Skeletal muscle tissue (tissue), 5 donors: ENCODE measurements around the gene MIAT. TPM values are rescaled to one million over a fixed set of nuclear protein-coding genes. Genes with fewer than 3 reads are reported as not detected.

Experiments used
- H3K27ac ChIP-seq: one replicate; pipeline ENCODE4 v1.7.0; 2013; ENCODE audit warnings: mild to moderate bottlenecking, low read depth, low read length, inconsistent platforms
- H3K27me3 ChIP-seq, 3 donors: one replicate each; pipeline ENCODE4 v1.7.0; 2013; ENCODE audit warnings: low read length in 3 of 3; ENCODE audit not compliant: control insufficient read depth in 3 of 3, insufficient read depth in 3 of 3
- H3K36me3 ChIP-seq, 3 donors: one replicate each; pipeline ENCODE4 v1.7.0; 2013; ENCODE audit warnings: low read length in 3 of 3; ENCODE audit not compliant: control insufficient read depth in 3 of 3, insufficient read depth in 3 of 3
- H3K4me1 ChIP-seq, 3 donors: one replicate each; pipeline ENCODE4 v1.7.0; 2013; ENCODE audit warnings: low read length in 3 of 3, mild to moderate bottlenecking in 3 of 3; ENCODE audit not compliant: control insufficient read depth in 3 of 3, insufficient read depth in 3 of 3
- H3K4me3 ChIP-seq, 3 donors: one replicate each; pipeline ENCODE4 v1.7.0; 2013; ENCODE audit warnings: low read length in 3 of 3
- H3K9ac ChIP-seq, 3 donors: one replicate each; pipeline ENCODE4 v1.7.0; 2013; ENCODE audit warnings: low read length in 3 of 3, mild to moderate bottlenecking in 3 of 3, moderate library complexity in 2 of 3, low read depth in 1 of 3
- H3K9me3 ChIP-seq, 3 donors: one replicate each; pipeline ENCODE4 v1.7.0; 2013; ENCODE audit warnings: low read length in 3 of 3; ENCODE audit not compliant: control insufficient read depth in 3 of 3
- small RNA-seq: library from RNA; depleted of rRNA; stranded (forward); fragments of <200 nt; gene quantifications from one replicate; pipeline ENCODE3, GENCODE V24; 2014
- total RNA-seq: library from RNA; depleted of rRNA; stranded (reverse); fragments of >200 nt; gene quantifications from one replicate; pipeline ENCODE4 v1.2.3, GENCODE V29; 2014
- donor health status: Osteomylitis.

MIAT gene
- total RNA-seq, 1 donor from 2014 or later, result 0.52 TPM

DNA sequence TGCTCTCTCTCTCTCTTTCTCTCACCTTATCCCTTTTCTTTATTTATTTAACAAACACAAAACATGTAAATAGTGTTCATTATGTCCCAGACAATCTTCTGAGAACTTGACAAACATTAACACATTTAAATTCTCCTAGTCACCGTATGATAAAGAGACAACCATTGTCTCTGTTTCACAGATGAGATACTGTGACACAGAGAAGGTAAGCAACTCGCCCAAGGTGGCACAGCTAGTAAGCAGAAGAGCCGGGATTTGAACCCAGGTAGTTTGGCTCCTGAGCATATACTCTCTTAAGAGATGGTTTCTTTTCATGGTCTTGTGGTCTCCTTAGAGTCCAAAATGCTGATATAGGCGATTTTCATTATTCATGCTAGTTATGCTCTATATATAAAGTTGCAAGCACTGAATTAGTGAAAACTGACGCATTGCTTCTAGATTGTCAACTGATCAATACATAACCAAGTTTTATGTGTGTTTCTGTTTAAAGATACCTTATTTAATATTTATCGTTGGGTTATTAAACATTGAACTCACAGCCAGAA is 58.1 kb downstream of the MIAT start:
- Histone ChIP-seq H3K4me3 (no peak overlapping the region), H3K36me3 (peaks cover 0 to 3% (median 2%) of the 10 kb centered on the region in 3 donors), H3K4me1 (peaks cover 0 to 12% (median 8%) of the 10 kb centered on the region in 3 donors)

DNA sequence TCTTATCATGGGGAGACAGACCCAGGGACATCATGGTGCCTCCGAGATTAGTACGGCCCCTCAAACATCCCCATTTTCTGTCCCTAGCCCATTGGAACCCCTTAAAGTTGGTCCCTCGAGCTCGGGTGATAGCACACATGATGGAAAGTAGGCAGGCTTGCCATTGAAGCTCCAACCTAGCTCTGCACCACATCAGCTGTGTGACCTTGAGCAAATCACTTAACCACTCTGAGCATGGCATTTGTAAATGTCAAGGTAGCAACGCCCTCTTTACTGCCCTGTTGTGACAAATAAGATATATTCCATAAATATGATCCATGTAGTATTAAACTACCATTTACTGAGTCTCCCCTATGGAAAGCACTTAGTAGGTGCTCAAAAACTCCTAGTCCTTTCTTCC is 61.1 kb downstream of the MIAT start:
- H3K27me3 ChIP-seq, result no peaks in the 10 kb centered on the region
- no peak overlapping the region for H3K9ac ChIP-seq
- H3K9me3 ChIP-seq, result no peaks in the 10 kb centered on the region
- no peak overlapping the region for H3K27ac ChIP-seq
- no peak overlapping the region for H3K4me3 ChIP-seq
- peaks cover 0 to 12% (median 8%) of the 10 kb centered on the region in 3 donors for H3K4me1 ChIP-seq
- H3K36me3 ChIP-seq, result peaks cover 2 to 10% (median 4%) of the 10 kb centered on the region in 3 donors

More for the DNA sequence above, 58.1 kb downstream of the MIAT start:
- Histone ChIP-seq H3K9ac (no peak overlapping the region), H3K27ac (no peak overlapping the region), H3K9me3 (no peaks in the 10 kb centered on the region), H3K27me3 (no peaks in the 10 kb centered on the region)

DNA sequence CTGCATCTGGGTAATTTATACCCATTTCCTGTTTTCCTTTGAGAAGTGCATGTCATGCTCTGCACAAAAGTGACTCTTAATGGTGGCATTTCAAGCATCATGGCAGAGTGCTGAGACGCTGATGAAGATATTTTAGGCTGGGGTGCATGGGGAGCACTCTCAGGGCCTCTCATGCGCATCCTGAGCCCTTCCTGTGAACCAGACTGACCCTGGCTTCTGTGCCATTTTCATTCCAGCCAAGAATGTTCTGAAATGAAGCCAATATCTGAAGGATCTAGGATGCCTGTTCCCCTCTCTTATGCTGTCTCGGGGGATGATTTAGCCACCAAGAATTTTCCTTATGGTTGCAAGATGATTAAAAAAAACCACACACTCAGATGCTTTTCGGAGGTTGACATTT is 61.5 kb downstream of the MIAT start:
- H3K4me3 ChIP-seq, result no peak overlapping the region
- H3K27ac ChIP-seq, result no peak overlapping the region
- H3K9me3 ChIP-seq, result no peaks in the 10 kb centered on the region
- no peaks in the 10 kb centered on the region for H3K27me3 ChIP-seq
- H3K36me3 ChIP-seq, result peaks cover 2 to 11% (median 4%) of the 10 kb centered on the region in 3 donors
- peaks cover 0 to 8% (median 6%) of the 10 kb centered on the region in 3 donors for H3K4me1 ChIP-seq
- H3K9ac ChIP-seq, result no peak overlapping the region

DNA sequence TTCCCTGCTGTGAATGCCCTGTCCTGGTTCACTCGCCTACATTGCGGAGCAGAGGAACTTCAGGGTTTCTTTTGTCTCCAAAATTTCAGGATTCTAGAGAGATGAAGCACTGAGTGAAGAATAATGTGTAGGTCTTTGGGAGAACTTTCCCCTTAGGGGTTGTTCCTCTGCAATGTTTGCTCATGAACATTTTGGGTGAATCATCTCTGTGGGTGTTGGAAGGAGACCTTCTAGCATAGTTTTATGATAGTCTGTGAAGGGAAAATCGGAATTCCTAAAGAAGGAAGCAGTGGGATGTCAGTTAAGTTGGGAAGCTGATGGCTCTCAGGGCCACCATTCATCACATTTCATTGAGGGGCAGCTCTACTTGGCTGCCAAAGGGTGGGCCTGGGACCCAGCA is 64.8 kb downstream of the MIAT start:
- peaks cover 0 to 5% (median 4%) of the 10 kb centered on the region in 3 donors for H3K4me1 ChIP-seq
- peaks cover 2 to 12% (median 4%) of the 10 kb centered on the region in 3 donors for H3K36me3 ChIP-seq
- H3K9ac ChIP-seq, result no peak overlapping the region
- no peak overlapping the region for H3K27ac ChIP-seq
- H3K4me3 ChIP-seq, result no peak overlapping the region
- H3K27me3 ChIP-seq, result no peaks in the 10 kb centered on the region
- no peaks in the 10 kb centered on the region for H3K9me3 ChIP-seq

DNA sequence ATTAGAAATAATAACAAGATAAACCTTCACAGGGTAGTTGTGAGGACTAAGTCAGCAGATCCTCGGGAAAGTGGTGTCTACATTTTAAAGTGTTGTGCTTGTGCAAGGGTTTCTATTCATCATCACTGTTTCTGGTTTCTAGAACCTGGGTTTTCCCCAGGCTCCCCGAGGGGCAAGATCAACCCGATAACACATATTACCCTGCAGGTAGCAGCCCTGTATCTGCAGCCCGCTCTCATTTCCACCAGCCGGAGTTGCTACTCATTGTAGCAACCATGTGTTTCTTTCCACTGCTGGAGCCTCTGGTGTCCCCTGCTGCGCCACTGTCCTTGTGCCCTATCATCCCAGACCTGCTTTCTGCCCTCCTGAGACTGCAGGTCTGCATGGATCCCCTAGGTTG is 67.0 kb downstream of the MIAT start:
- Histone ChIP-seq H3K4me3 (no peak overlapping the region), H3K27me3 (no peaks in the 10 kb centered on the region), H3K9me3 (no peaks in the 10 kb centered on the region), H3K27ac (no peak overlapping the region), H3K9ac (no peak overlapping the region), H3K36me3 (peaks cover under 1 to 13% (median 4%) of the 10 kb centered on the region in 3 donors), H3K4me1 (no peaks in the 10 kb centered on the region)

DNA sequence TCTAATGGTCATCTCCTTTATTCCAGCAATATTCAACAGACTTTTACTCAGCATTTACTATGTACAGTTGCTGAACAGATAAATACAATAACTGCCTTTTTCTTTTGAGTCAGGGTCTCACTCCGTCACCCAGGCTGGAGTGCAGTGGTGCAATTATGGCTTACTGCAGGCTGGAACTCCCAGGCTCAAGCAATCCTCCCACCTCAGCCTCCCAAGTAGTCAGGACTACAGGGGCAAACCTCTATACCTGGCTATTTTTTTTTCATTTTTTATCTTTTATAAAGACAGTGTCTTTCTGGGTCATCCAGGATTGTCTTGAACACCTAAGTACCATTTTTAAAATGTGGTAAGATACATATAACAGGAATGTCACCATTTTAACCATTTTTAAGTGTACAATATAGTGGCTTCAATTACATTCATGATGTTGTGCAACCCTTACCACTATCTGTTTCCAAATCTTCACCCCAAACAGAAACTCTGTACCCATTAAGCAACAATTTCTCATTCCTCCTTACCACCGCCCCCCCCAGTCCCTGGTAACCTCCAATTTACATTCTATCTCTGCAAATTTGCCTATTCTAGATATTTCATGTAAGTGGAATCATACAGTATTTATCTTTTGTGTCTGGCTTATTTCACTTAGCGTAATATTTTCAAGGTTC is 67.8 kb downstream of the MIAT start:
- H3K36me3 ChIP-seq, result peaks cover 0 to 13% (median 4%) of the 10 kb centered on the region in 3 donors
- no peak overlapping the region for H3K9ac ChIP-seq
- H3K4me1 ChIP-seq, result no peaks in the 10 kb centered on the region
- H3K27ac ChIP-seq, result no peak overlapping the region
- H3K9me3 ChIP-seq, result no peaks in the 10 kb centered on the region
- no peaks in the 10 kb centered on the region for H3K27me3 ChIP-seq
- H3K4me3 ChIP-seq, result no peak overlapping the region

Small RNA genes lying within 50 kb of the gene (small RNA-seq; reads per million reads assigned to genes)
- not detected for gene RF01874

Other genes starting within 250 kb of the MIAT start
- gene ASPHD2, start 228.3 kb upstream of the MIAT start, total RNA-seq, result 1.0 TPM
- gene HPS4, start 173.8 kb upstream of the MIAT start, total RNA-seq, result 20.9 TPM
- 8.9 TPM for gene SRRD, start 173.7 kb upstream of the MIAT start, total RNA-seq
- gene TFIP11, start 145.1 kb upstream of the MIAT start, total RNA-seq, result 30.3 TPM
- gene TPST2, start 67.5 kb upstream of the MIAT start, total RNA-seq, result 6.8 TPM
- gene CRYBB1, start 39.6 kb upstream of the MIAT start, total RNA-seq, result 1.0 TPM
- gene CRYBA4, start 35.6 kb upstream of the MIAT start, total RNA-seq, result not detected